ENCODE data around the gene ADO. TPM values are rescaled to one million over a fixed set of nuclear protein-coding genes. Genes with fewer than 3 reads are reported as not detected.

The ADO gene
- total RNA-seq, 1 experiment from 2014 or later = 29.3 TPM

GRCh38 chr10:62842983-62843382, 38.5 kb downstream of the ADO start:
- Mint-ChIP-seq H3K27me3 (ENCODE audit: low read depth) (no peaks in the 10 kb centered on the region), H3K4me3 (no peak overlapping the region), H3K4me1 (no peaks in the 10 kb centered on the region), H3K9me3 (peaks cover 14% of the 10 kb centered on the region), H3K27ac (no peak overlapping the region), H3K36me3 (no peaks in the 10 kb centered on the region)
- POLR2A ChIA-PET = no interaction called here
- TF ChIP-seq ZNF512 (CRISPR knock-in tag; IDR thresholded peaks at IDR 0.05; ENCODE audit: borderline replicate concordance) = no peak
- no peak for TF ChIP-seq ESRRA (CRISPR knock-in tag; IDR thresholded peaks at IDR 0.05; ENCODE audit: borderline replicate concordance)
- TF ChIP-seq JAZF1 (CRISPR knock-in tag; IDR thresholded peaks at IDR 0.05) = no peak
- TF ChIP-seq ZBTB43 (CRISPR knock-in tag; IDR thresholded peaks at IDR 0.05) = no peak
- TF ChIP-seq SP1 (CRISPR knock-in tag; conservative IDR thresholded peaks at IDR 0.05) = no peak
- no peak for TF ChIP-seq RELA (CRISPR knock-in tag; IDR thresholded peaks at IDR 0.05; ENCODE audit: borderline replicate concordance)
- no peak for TF ChIP-seq SOX15 (CRISPR knock-in tag; IDR thresholded peaks at IDR 0.05)
- TF ChIP-seq EMX1 (CRISPR knock-in tag; IDR thresholded peaks at IDR 0.05) = no peak
- no peak for TF ChIP-seq AFF4 (CRISPR knock-in tag; IDR thresholded peaks at IDR 0.05; ENCODE audit: borderline replicate concordance)
- TF ChIP-seq MAX (CRISPR knock-in tag; IDR thresholded peaks at IDR 0.05) = no peak
- TF ChIP-seq JUN (CRISPR knock-in tag; IDR thresholded peaks at IDR 0.05) = no peak
- no peak for TF ChIP-seq RORB (CRISPR knock-in tag; IDR thresholded peaks at IDR 0.05)
- no peak for TF ChIP-seq PRDM15 (CRISPR knock-in tag; IDR thresholded peaks at IDR 0.05)
- no peak for TF ChIP-seq MYBL2 (CRISPR knock-in tag; IDR thresholded peaks at IDR 0.05)
- TF ChIP-seq NFYB (CRISPR knock-in tag; conservative IDR thresholded peaks at IDR 0.05; ENCODE audit: low read depth) = no peak
- no peak for TF ChIP-seq ZNF121 (CRISPR knock-in tag; IDR thresholded peaks at IDR 0.05)
- TF ChIP-seq FOXP1 (CRISPR knock-in tag; IDR thresholded peaks at IDR 0.05; ENCODE audit: borderline replicate concordance) = no peak
- no peak for ATAC-seq
- CTCF ChIA-PET = interaction anchor here (1.5 kb wide), 1 partner anchor 25 kb away, joined by 7 read pairs; no protein-coding TSS in a partner anchor
- DNase-seq (ENCODE audit: low spot score) = no peak

Data from WTC11 (cell line).